Activated naive CD8-positive, alpha-beta T cell treated with anti-CD3 and anti-CD28 coated beads for 36 hours (primary cell): ENCODE measurements around the gene PRDM11. TPM values are rescaled to one million over a fixed set of nuclear protein-coding genes. Genes with fewer than 3 reads are reported as not detected.
A peak's percentile ranks its signal among the peaks of the same experiment; 100 is the strongest.
"Not testable (repeated sequence)": the region's sequence is repeated elsewhere in the genome, so short reads cannot be mapped to it uniquely, and the experiment has no call there.

ENCODE experiments used
- DNase-seq: peaks from one replicate; pipeline ENCODE4 v3.0.0; 2021
- H3K27ac Mint-ChIP-seq: one replicate; pipeline ENCODE4 v1.8.0; 2022; ENCODE audit warnings: mild to moderate bottlenecking, moderate library complexity, mixed read lengths
- H3K27me3 Mint-ChIP-seq: one replicate; pipeline ENCODE4 v1.8.0; 2022; ENCODE audit warnings: mild to moderate bottlenecking, mixed read lengths
- H3K36me3 Mint-ChIP-seq: one replicate; pipeline ENCODE4 v1.8.0; 2021; ENCODE audit warnings: mild to moderate bottlenecking, mixed read lengths
- H3K4me1 Mint-ChIP-seq: one replicate; pipeline ENCODE4 v1.8.0; 2021; ENCODE audit warnings: mixed read lengths
- H3K4me3 Mint-ChIP-seq: one replicate; pipeline ENCODE4 v1.8.0; 2022; ENCODE audit warnings: mild to moderate bottlenecking, moderate library complexity, mixed read lengths
- H3K9me3 Mint-ChIP-seq: one replicate; pipeline ENCODE4 v1.8.0; 2022; ENCODE audit warnings: mixed read lengths
- total RNA-seq, 2 experiments: library from RNA; stranded (reverse); gene quantifications; one replicate each; pipeline ENCODE4 v1.2.3, GENCODE V29; 2021

Gene PRDM11
- total RNA-seq, 2 experiments from 2014 or later = 4.7 to 4.8 TPM

DNA sequence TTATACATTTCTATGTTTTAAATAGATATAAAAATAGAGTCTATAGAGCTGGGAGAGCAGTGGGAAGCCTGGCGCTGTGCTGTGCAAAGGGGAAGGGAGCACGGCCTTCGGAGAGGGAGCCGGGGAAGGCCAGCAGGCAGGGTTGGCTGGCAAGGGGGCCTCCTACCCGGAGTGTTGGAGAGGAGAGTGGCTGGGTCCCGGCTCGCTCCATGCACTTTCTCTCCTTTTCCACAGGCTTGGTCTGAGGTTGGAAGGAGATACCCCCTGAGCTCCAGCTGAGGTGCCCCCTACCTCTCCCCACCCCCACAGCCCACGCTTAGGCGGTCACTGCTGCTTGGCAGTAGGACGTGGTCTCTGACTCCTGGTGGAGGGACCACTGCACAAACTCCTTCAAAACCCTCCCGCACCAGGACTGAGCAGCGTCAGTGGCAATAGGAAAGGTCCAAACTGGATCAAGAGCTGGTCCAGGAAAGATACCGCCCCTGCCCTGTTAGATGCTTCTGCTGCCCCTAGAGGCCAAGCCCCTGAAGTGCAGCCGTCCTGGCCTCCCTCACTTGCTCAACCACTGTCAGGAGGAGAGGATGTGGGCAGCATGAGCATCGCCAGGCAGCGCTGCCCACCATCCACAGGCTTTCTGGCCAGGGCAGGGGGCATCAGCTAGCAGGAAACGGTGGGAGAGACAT is 86.8 kb downstream of the PRDM11 start:
- H3K27me3 Mint-ChIP-seq = peaks cover 12% of the 10 kb centered on the region
- no peak overlapping the region for H3K27ac Mint-ChIP-seq
- no peak overlapping the region for H3K4me3 Mint-ChIP-seq
- H3K4me1 Mint-ChIP-seq = peaks cover 3% of the 10 kb centered on the region
- H3K36me3 Mint-ChIP-seq = no peaks in the 10 kb centered on the region
- H3K9me3 Mint-ChIP-seq = no peaks in the 10 kb centered on the region
- peak; percentile 63 for DNase-seq

DNA sequence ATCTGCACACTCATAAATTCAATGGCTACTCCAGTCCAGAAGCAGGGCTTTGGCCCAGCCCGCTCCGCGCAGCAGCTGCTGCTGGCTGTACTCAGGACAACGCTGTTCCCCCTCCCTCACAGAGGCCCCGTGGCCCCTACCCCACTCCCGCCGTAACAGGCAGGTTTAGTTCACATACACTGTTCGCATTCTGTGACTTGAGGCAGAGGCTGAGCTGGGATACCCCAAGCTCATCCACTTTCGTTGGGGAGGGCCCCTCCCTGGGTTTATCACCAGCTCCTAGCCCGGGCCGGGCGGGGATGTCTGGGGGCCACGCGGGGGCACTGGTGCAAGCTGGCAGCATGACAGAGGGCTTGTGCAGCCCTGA is 87.3 kb downstream of the PRDM11 start:
- Mint-ChIP-seq H3K4me1 (peaks cover 3% of the 10 kb centered on the region), H3K27me3 (peaks cover 14% of the 10 kb centered on the region), H3K27ac (no peak overlapping the region), H3K36me3 (no peaks in the 10 kb centered on the region), H3K9me3 (no peaks in the 10 kb centered on the region), H3K4me3 (no peak overlapping the region)
- no peak for DNase-seq

DNA sequence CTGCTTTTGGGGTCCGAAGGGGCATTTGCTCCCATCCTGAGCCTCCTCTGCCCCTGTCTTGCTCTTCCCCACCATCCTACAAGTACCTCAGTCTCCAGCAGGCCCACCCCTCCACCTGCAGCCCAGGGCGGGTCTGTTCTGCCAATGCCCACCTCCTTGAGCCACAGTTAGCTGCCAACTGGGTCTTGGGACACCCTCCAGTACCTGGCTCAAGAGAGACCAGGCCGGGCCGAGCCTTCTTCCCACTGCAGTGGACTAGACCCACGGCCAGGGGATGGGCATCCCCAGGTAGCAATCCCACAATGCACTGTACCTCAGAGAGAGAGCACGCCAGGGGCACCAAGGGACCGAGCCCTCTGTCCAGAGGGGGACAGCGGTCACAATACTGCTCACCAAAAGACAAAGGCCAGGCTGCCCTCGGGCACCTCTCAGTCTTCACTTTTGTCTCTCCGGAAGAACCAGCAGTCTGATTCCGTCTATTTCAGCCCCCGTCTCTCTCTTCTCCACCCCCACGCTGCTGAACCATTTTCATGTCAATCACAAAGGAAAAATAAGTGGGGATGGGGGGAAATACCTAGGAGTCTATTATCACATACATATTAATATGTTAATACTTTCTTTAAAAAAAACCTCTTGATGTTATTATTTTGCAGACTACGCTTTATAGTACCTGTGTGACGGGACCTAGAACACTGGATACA is 88.0 kb downstream of the PRDM11 start:
- Mint-ChIP-seq H3K9me3 (no peaks in the 10 kb centered on the region), H3K27me3 (peaks cover 14% of the 10 kb centered on the region), H3K27ac (no peak overlapping the region), H3K4me3 (no peak overlapping the region), H3K4me1 (peaks cover 3% of the 10 kb centered on the region), H3K36me3 (no peaks in the 10 kb centered on the region)
- DNase-seq = no peak

DNA sequence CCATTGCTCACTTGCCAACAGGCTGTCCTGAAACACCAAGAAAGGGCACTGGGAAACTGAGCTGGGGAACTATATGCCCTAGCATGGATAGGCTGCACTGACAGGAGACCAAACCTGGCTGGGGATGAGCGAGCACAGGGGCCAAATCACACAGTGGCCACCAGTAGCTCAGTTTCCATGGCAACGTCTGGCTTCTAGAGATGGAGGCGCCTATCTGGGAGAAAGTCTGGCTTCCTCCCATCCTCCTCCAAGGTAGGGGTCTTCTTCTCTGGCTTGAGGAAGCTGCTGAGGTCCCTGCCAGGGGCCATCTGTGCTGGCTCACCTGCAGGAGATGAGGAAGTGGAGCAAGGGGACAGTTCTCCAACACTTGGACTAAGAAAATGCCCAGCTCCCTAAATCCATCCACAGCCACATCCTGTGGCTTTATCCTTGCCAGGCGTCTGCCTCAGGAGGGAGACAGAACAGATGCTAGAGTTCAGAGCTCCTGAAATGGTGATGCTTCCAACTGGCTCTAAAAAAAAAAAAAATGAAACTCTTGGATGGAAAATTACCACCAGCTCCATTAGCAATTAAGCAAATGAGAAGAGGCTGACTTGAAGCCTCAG is 91.4 kb downstream of the PRDM11 start:
- H3K4me3 Mint-ChIP-seq = no peak overlapping the region
- no peaks in the 10 kb centered on the region for H3K36me3 Mint-ChIP-seq
- H3K27ac Mint-ChIP-seq = no peak overlapping the region
- H3K9me3 Mint-ChIP-seq = no peaks in the 10 kb centered on the region
- H3K4me1 Mint-ChIP-seq = peaks cover 3% of the 10 kb centered on the region
- DNase-seq = no peak
- H3K27me3 Mint-ChIP-seq = peaks cover 14% of the 10 kb centered on the region

DNA sequence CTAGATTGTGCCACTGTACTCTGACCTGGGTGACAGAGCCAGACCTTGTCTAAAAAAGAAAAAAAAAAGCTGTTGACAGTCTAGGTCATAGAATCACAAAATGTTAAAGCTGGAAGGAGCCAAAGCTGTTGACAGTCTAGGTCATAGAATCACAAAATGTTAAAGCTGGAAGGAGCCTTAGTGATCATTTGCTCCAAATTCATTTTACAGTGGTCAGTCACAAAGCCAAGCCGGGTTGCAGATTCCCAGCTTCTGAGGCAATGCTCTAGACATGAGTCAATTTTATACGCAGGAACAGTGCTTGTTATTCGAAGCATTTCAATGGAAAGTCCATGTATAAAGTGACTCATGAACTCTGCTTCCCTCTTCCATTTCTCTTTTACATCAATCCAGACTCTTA is 92.3 kb downstream of the PRDM11 start:
- Mint-ChIP-seq H3K4me1 (no peaks in the 10 kb centered on the region), H3K27ac (no peak overlapping the region), H3K9me3 (no peaks in the 10 kb centered on the region), H3K4me3 (no peak overlapping the region), H3K36me3 (no peaks in the 10 kb centered on the region), H3K27me3 (peaks cover 14% of the 10 kb centered on the region)
- DNase-seq = no peak

DNA sequence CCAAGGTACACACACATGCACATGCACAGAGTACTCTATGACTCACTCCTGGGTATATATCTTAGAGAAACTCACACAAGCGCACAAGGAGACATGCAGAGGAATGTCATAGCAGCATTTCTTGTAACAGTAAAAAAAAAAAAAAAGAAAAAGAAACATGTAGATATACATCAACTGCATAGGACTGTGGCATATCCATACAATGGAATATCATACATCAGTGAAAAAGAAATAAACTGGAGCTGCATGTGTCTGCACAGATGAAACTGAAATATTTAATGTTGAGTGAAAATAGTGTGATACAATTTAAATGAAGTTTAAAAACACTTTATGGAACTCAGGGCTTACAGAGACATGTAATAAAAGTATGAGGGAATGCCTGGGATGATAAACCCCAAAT is 93.3 kb downstream of the PRDM11 start:
- no peak for DNase-seq
- Mint-ChIP-seq H3K27me3 (peaks cover 14% of the 10 kb centered on the region), H3K9me3 (no peaks in the 10 kb centered on the region), H3K4me1 (no peaks in the 10 kb centered on the region), H3K36me3 (no peaks in the 10 kb centered on the region), H3K4me3 (no peak overlapping the region), H3K27ac (no peak overlapping the region)

DNA sequence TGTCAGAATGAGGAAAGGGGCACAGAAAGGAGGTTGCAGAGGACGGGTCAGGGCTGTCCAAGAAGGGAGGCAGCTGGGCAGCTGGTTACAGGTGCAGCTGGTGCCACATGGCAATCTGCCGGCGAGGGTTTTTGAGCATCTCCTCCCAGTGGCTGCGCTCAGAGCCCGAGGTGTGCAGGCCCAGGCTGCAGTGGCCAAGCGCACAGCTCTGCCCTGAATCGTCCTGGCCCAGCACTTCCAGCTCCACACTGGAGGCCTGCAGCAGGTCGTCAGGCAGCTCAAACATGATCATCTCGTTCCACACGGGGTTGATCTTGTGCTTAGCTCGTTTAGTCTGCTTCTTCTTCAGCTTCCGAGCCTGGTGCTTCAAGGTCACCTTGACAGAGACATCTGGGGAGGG is 97.5 kb downstream of the PRDM11 start:
- DNase-seq = no peak
- Mint-ChIP-seq H3K27me3 (peaks cover 4% of the 10 kb centered on the region), H3K9me3 (no peaks in the 10 kb centered on the region), H3K27ac (no peak overlapping the region), H3K4me1 (no peaks in the 10 kb centered on the region), H3K4me3 (no peak overlapping the region), H3K36me3 (no peaks in the 10 kb centered on the region)

DNA sequence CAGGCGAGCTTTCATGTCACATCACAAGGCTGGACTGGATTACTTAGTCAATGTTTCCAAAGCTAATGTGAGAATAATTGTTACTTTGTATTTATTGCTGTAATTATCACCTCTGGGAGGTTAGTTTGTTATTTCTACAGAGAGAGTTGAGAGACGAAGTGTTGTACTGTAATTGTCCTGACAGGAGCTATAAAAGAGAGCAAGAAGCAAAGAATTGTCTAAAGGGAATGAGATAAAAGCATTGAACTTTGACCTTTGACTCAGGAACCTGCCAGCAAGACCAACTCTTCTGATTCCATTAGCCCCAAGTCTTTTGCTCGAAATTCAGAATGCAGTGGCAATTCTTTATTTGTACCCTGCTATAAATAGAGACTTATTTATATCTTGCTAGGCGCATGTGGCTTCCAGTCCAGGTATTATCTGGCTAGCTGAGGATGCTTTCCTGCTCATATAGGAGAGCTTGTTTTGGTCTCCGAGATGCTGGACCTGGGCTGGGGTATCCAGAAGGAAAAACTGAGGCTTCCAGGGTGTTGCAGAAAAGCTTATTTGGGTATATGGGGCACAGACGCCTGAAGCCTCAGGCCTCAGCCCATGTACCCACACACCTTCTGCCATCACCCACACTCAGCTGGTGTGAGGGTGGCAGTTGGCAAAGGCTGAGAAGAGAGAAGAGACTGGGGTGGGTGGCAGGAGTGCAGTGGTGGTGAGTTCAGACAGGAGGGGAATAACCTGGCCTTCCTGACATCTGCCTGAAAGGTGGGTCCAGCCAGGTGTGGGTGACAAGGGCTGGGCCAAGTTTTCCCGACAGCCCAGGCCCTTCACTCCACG is 99.0 kb downstream of the PRDM11 start:
- H3K9me3 Mint-ChIP-seq = no peaks in the 10 kb centered on the region
- no peaks in the 10 kb centered on the region for H3K36me3 Mint-ChIP-seq
- H3K27ac Mint-ChIP-seq = no peak overlapping the region
- no peak for DNase-seq
- H3K27me3 Mint-ChIP-seq = peaks cover 9% of the 10 kb centered on the region
- H3K4me1 Mint-ChIP-seq = no peaks in the 10 kb centered on the region
- no peak overlapping the region for H3K4me3 Mint-ChIP-seq

DNA sequence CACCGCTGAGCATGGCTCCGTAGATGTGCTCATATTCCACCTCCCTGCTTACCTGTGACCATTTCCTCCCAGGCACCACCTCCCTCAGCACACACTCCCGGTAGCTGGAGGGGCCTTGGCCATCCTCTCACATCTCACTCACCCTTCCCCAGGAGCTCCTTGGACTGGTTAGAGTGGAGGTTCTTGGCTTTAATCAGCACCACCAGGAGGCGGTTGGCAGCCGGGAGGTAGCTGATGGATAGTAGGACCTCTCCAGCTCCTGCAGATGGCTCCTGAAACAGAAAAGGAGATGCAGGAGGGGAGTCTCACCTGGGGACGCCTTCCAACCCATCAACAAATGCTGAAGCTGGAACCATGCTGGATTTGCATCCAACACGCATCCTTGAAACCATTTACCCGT is 99.8 kb downstream of the PRDM11 start:
- no peak for DNase-seq
- Mint-ChIP-seq H3K36me3 (no peaks in the 10 kb centered on the region), H3K27ac (no peak overlapping the region), H3K4me1 (no peaks in the 10 kb centered on the region), H3K9me3 (no peaks in the 10 kb centered on the region), H3K4me3 (no peak overlapping the region), H3K27me3 (peaks cover 15% of the 10 kb centered on the region)

DNA sequence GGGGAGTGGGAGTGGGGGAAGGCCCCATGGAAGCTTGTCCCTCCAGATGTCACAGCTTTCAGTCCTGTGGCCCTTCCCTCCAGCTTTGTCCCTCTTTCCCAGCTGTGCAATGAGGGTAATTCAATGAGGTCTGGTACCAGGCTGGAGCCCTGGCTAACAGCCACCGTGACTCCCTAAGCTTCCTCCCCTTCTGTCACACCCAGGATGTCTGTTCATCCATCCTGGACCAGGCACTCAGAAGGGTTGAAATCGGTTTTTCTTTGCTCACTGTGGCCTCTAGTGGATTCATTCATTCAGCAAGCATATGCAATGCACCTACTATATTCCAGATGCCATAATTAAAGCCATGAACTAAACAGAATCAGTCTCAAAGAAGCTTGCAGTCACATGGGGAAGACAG is 101.0 kb downstream of the PRDM11 start:
- no peak overlapping the region for H3K27ac Mint-ChIP-seq
- no peaks in the 10 kb centered on the region for H3K36me3 Mint-ChIP-seq
- no peaks in the 10 kb centered on the region for H3K9me3 Mint-ChIP-seq
- H3K27me3 Mint-ChIP-seq = peaks cover 15% of the 10 kb centered on the region
- no peak overlapping the region for H3K4me3 Mint-ChIP-seq
- DNase-seq = no peak
- no peaks in the 10 kb centered on the region for H3K4me1 Mint-ChIP-seq

DNA sequence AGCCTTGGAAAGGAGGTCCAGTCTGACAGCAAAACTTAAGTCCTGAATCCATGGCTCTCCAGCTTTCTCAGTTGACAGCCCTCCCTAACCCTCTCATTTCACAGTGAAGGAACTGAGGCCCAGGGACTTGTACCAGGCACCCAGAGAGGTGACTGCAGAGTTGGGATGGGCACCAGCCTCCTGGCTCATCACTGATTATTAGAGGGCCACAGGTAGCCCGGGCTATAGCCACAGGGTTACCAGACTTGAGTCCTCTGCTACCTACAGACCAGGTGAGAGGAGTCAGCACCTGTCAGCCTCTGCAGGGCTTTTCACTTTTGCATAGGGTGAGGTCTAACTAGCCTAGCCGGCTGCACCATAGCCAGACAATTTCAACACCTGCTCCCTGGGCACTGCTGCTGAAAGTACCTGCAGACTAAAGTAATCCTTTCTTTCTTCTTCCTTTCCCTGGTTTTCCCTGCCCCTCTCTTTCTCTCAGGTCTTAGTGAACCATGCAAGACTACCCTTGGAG is 102.1 kb downstream of the PRDM11 start:
- Mint-ChIP-seq H3K4me1 (no peaks in the 10 kb centered on the region), H3K4me3 (no peak overlapping the region), H3K36me3 (no peaks in the 10 kb centered on the region)

DNA sequence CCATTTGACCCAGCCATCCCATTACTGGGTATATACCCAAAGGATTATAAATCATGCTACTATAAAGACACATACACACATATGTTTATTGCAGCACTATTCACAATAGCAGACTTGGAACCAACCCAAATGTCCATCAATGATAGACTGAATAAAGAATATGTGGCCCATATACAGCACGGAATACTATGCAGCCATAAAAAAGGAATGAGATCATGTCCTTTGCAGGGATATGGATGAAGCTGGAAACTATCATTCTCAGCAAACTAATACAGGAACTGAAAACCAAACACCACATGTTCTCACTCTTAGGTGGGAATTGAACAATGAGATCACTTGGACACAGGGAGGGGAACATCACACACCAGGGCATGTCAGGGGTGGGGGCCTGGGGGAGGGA is 102.9 kb downstream of the PRDM11 start:
- H3K27me3 Mint-ChIP-seq = peaks cover 15% of the 10 kb centered on the region
- H3K36me3 Mint-ChIP-seq, H3K4me3 Mint-ChIP-seq, H3K9me3 Mint-ChIP-seq, H3K27ac Mint-ChIP-seq, H3K4me1 Mint-ChIP-seq, DNase-seq: not testable (repeated sequence)

More for the DNA sequence above, 102.1 kb downstream of the PRDM11 start:
- Mint-ChIP-seq H3K27me3 (peaks cover 15% of the 10 kb centered on the region), H3K27ac (no peak overlapping the region), H3K9me3 (no peaks in the 10 kb centered on the region)
- no peak for DNase-seq

DNA sequence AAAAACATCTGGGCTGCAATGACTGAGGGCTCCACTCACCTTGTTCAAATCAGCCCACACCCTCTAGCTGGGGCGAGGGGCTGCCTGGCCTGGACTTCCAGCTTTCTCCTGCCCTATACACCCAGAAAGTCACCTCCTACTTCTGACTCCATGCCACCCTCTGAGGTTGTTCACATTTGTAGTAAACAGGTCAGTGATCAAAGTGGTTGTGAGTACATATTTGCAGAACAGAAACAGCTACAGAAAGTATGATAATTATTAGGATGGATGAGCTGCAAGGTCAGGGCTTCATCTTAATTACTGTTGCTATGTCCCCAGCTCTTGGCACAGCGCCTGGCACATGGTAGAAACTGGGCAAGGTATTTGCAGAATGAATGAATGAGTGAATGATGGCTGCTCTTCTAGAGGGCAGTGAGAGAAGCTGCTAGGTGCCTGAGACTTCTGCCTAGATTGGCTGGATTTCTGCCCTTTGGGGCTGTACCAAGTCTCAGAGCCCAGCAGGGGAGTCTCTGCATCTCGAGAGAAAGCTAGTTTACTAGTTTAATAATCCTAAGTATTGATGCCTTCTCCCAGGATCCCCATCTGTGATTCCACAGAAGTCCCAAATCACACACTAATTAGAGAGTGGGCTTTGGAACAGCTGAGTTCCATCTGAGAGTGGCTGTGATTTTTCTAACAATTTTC is 103.7 kb downstream of the PRDM11 start:
- H3K4me3 Mint-ChIP-seq = no peak overlapping the region
- H3K27ac Mint-ChIP-seq = no peak overlapping the region
- H3K4me1 Mint-ChIP-seq = no peaks in the 10 kb centered on the region
- no peaks in the 10 kb centered on the region for H3K36me3 Mint-ChIP-seq
- peaks cover 15% of the 10 kb centered on the region for H3K27me3 Mint-ChIP-seq
- no peaks in the 10 kb centered on the region for H3K9me3 Mint-ChIP-seq
- no peak for DNase-seq

DNA sequence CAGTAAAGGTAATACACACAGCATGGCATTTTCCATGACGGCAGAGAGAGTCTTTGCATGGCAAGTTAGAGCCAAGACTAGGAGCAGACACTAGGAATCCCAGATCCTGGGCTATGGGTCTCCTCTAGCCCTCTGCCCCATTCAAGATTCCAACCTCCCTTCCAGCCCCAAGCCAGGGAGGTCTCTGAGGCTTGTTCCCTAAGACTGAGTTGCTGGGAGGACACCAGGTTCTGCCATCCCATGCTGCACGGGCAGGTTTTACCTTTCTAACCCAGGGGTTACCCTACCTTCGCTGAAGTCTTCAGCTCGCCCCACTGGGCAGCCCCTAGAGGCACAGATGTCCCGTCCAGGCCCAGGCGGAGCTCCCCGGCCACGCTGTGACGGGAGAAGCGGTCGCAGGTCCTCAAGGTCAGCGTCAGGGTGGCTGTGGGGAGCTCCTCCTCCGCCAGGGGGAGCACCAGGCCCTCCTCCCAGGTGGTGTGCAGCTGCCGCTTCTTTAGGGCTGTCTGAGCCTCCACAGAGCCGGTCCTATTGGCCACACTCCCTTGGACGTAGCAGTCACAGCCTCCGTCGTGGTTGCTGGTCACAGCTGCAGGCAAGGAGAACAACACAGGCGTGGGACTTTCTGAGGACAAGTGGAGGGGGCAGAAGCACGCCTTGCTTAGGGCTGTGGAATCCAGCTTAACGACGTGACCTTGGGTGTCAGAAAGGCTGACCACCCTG is 105.9 kb downstream of the PRDM11 start:
- H3K27ac Mint-ChIP-seq = no peak overlapping the region
- peaks cover 14% of the 10 kb centered on the region for H3K27me3 Mint-ChIP-seq
- peak; percentile 21 for DNase-seq
- no peaks in the 10 kb centered on the region for H3K9me3 Mint-ChIP-seq
- no peaks in the 10 kb centered on the region for H3K36me3 Mint-ChIP-seq
- no peak overlapping the region for H3K4me3 Mint-ChIP-seq
- H3K4me1 Mint-ChIP-seq = no peaks in the 10 kb centered on the region
